OCI-LY1 (cell line): ENCODE results near the gene ASTN1.

ENCODE experiments used
- H2AFZ ChIP-seq: fragments of 200-600 bp; sonication (generic), shearing (Covaris generic); 2 replicates; pipeline ENCODE4 v1.6.0; 2014; ENCODE audit warnings: antibody characterized with exemption, mild to moderate bottlenecking, low read length
- H3F3A ChIP-seq: fragments of 200-600 bp; sonication (generic), shearing (Covaris generic); 2 replicates; pipeline ENCODE4 v1.6.0; 2014; ENCODE audit warnings: mild to moderate bottlenecking, antibody characterized with exemption, low read length, moderate library complexity; ENCODE audit not compliant: insufficient read depth
- H3K27ac ChIP-seq: fragments of 200-600 bp; sonication (generic); 2 replicates; pipeline ENCODE4 v1.5.1; 2014; ENCODE audit warnings: low read length, mixed run types, mild to moderate bottlenecking, low read depth; ENCODE audit not compliant: poor library complexity, severe bottlenecking
- H3K27me3 ChIP-seq: fragments of 200-600 bp; sonication (generic); 2 replicates; pipeline ENCODE4 v1.6.0; 2014; ENCODE audit warnings: antibody characterized with exemption, mild to moderate bottlenecking, low read length, moderate library complexity; ENCODE audit not compliant: insufficient read depth
- H3K36me3 ChIP-seq: fragments of 200-600 bp; sonication (generic); 2 replicates; pipeline ENCODE4 v1.6.1; 2014; ENCODE audit warnings: mild to moderate bottlenecking, antibody characterized with exemption, low read length, moderate library complexity, mixed read lengths; ENCODE audit not compliant: insufficient read depth
- H3K4me1 ChIP-seq: fragments of 200-600 bp; sonication (generic); 2 replicates; pipeline ENCODE4 v1.5.1; 2014; ENCODE audit warnings: mild to moderate bottlenecking, low read length, moderate library complexity; ENCODE audit not compliant: insufficient read depth, severe bottlenecking
- H3K4me2 ChIP-seq: fragments of 200-600 bp; sonication (generic), shearing (Covaris generic); 2 replicates; pipeline ENCODE4 v1.6.1; 2014; ENCODE audit warnings: low read length
- H3K4me3 ChIP-seq: fragments of 200-600 bp; sonication (generic); 2 replicates; pipeline ENCODE4 v1.5.1; 2014; ENCODE audit warnings: low read length, low read depth, mild to moderate bottlenecking, mixed read lengths; ENCODE audit not compliant: poor library complexity, severe bottlenecking
- H3K79me2 ChIP-seq: fragments of 200-600 bp; shearing (Covaris generic); 2 replicates; pipeline ENCODE4 v1.6.1; 2016; ENCODE audit warnings: mixed run types, low read length, mixed read lengths; ENCODE audit not compliant: insufficient read depth
- H3K9ac ChIP-seq: fragments of 200-600 bp; sonication (generic), shearing (Covaris generic); 2 replicates; pipeline ENCODE4 v1.6.1; 2014; ENCODE audit warnings: mild to moderate bottlenecking, low read length, mixed read lengths
- H3K9me2 ChIP-seq: fragments of 200-600 bp; sonication (generic), shearing (Covaris generic); 2 replicates; pipeline ENCODE4 v1.6.1; 2014; ENCODE audit warnings: low read depth, mild to moderate bottlenecking, low read length, mixed read lengths
- H3K9me3 ChIP-seq: fragments of 200-600 bp; shearing (Covaris generic); 2 replicates; pipeline ENCODE4 v1.6.1; 2014; ENCODE audit warnings: low read length, mixed read lengths
- H4K20me1 ChIP-seq: fragments of 200-600 bp; sonication (generic), shearing (Covaris generic); 2 replicates; pipeline ENCODE4 v1.6.0; 2016; ENCODE audit warnings: mild to moderate bottlenecking, low read length; ENCODE audit not compliant: insufficient read depth
- EZH2 ChIP-seq: fragments of 200-600 bp; sonication (generic), shearing (Covaris generic); IDR thresholded peaks from 2 replicates; pipeline ENCODE4 v1.8.0; 2017; ENCODE audit warnings: borderline replicate concordance, mixed run types, mild to moderate bottlenecking, antibody characterized with exemption, low read length, moderate library complexity, mixed read lengths
- TF ChIP-seq, protein P1 (sequence below): fragments of 200-600 bp; sonication (generic), shearing (Covaris generic); IDR thresholded peaks from 2 replicates; pipeline ENCODE4 v1.5.1; 2017; ENCODE audit warnings: mild to moderate bottlenecking, antibody characterized with exemption, low read length, moderate library complexity, mixed read lengths

The ASTN1 gene

DNA sequence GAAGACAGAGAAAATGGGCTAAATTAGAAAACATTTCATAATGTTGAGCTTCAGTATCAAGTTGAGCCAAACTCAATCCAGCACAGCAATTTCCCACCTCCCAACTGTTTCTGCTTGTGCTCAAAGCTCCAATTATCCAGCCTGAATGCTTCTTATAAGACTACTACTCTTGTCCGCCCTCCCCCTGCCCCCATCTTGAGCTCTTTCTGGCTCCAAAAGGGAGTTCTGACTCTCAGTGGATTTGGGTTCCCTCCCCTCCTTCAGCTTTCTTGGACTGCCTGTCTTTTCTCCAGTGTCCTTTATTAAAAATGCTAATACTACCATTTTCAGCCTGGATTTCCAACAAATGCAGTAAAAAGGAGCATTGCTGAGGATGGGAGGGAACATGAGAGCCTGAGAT is 174.8 kb downstream of the ASTN1 start:
- TF ChIP-seq, protein P1, sequence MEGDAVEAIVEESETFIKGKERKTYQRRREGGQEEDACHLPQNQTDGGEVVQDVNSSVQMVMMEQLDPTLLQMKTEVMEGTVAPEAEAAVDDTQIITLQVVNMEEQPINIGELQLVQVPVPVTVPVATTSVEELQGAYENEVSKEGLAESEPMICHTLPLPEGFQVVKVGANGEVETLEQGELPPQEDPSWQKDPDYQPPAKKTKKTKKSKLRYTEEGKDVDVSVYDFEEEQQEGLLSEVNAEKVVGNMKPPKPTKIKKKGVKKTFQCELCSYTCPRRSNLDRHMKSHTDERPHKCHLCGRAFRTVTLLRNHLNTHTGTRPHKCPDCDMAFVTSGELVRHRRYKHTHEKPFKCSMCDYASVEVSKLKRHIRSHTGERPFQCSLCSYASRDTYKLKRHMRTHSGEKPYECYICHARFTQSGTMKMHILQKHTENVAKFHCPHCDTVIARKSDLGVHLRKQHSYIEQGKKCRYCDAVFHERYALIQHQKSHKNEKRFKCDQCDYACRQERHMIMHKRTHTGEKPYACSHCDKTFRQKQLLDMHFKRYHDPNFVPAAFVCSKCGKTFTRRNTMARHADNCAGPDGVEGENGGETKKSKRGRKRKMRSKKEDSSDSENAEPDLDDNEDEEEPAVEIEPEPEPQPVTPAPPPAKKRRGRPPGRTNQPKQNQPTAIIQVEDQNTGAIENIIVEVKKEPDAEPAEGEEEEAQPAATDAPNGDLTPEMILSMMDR, result no peak
- no peak for TF ChIP-seq EZH2
- Histone ChIP-seq H4K20me1 (no peaks in the 10 kb centered on the region), H3K4me1 (no peaks in the 10 kb centered on the region), H3K4me3 (no peak overlapping the region), H3K27me3 (no peaks in the 10 kb centered on the region), H3F3A (no peaks in the 10 kb centered on the region), H3K4me2 (no peak overlapping the region), H3K9ac (no peak overlapping the region), H3K9me3 (no peaks in the 10 kb centered on the region), H3K27ac (no peak overlapping the region), H3K9me2 (no peaks in the 10 kb centered on the region), H2AFZ (no peak overlapping the region), H3K79me2 (no peaks in the 10 kb centered on the region), H3K36me3 (no peaks in the 10 kb centered on the region)

DNA sequence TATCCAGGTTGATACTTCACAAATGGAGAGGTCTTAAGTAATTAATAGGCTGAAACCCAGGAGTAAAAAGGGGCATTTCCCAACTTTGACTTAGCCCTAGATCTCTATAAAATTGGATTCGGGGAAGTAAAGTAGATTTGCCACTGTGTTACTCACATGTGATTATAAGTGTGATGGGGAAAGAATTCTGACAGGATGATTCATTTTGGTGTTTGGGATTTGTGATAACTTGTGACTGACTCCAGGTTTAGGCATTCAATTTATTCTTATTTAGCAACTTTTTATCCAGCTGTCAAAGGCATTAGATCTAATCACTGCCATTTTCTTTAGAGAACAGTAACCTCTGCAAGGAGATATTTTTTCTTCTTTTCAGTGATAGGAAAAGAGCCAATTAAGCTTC is 175.5 kb downstream of the ASTN1 start:
- no peak for TF ChIP-seq EZH2
- TF ChIP-seq, protein P1, result no peak
- Histone ChIP-seq H3K4me2 (no peak overlapping the region), H3K9ac (no peak overlapping the region), H3K79me2 (no peaks in the 10 kb centered on the region), H3K27me3 (no peaks in the 10 kb centered on the region), H2AFZ (no peak overlapping the region), H3K36me3 (no peaks in the 10 kb centered on the region), H3K9me2 (no peaks in the 10 kb centered on the region), H3K9me3 (no peaks in the 10 kb centered on the region), H3K27ac (no peak overlapping the region), H3K4me3 (no peak overlapping the region), H3F3A (no peaks in the 10 kb centered on the region), H3K4me1 (no peaks in the 10 kb centered on the region), H4K20me1 (no peaks in the 10 kb centered on the region)

DNA sequence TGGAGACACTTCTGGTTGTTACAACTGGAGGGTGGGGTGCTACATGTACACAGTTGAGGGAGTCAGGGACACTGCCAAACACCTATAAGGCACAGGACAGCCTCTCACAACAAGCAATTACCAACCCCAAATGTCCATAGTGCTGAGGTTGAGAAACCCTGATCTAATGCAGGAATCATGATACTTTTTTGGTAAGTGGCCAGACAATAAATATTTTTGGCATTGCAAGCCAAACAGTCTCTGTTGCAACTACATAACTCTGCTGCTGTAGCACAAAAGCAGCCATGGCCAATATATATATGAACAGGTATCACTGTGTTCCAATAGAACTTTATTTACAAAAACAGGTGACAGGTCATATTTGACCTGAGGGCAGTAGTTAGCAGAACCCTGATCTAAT is 177.5 kb downstream of the ASTN1 start:
- no peaks in the 10 kb centered on the region for H3K27me3 ChIP-seq
- no peaks in the 10 kb centered on the region for H3K79me2 ChIP-seq
- H3K9ac ChIP-seq, result no peak overlapping the region
- no peak overlapping the region for H3K27ac ChIP-seq
- no peak overlapping the region for H3K4me3 ChIP-seq
- H2AFZ ChIP-seq, result no peak overlapping the region
- H4K20me1 ChIP-seq, result no peaks in the 10 kb centered on the region
- no peaks in the 10 kb centered on the region for H3K36me3 ChIP-seq
- TF ChIP-seq EZH2, result no peak
- TF ChIP-seq, protein P1, result no peak
- H3K4me2 ChIP-seq, result no peak overlapping the region
- H3F3A ChIP-seq, result no peaks in the 10 kb centered on the region
- H3K4me1 ChIP-seq, result no peaks in the 10 kb centered on the region
- no peaks in the 10 kb centered on the region for H3K9me3 ChIP-seq
- no peaks in the 10 kb centered on the region for H3K9me2 ChIP-seq
